Measurements from ENCODE around the gene PPP1R12B.
"Not testable (repeated sequence)": the region's sequence is repeated elsewhere in the genome, so short reads cannot be mapped to it uniquely, and the experiment has no call there.

Gene PPP1R12B

DNA sequence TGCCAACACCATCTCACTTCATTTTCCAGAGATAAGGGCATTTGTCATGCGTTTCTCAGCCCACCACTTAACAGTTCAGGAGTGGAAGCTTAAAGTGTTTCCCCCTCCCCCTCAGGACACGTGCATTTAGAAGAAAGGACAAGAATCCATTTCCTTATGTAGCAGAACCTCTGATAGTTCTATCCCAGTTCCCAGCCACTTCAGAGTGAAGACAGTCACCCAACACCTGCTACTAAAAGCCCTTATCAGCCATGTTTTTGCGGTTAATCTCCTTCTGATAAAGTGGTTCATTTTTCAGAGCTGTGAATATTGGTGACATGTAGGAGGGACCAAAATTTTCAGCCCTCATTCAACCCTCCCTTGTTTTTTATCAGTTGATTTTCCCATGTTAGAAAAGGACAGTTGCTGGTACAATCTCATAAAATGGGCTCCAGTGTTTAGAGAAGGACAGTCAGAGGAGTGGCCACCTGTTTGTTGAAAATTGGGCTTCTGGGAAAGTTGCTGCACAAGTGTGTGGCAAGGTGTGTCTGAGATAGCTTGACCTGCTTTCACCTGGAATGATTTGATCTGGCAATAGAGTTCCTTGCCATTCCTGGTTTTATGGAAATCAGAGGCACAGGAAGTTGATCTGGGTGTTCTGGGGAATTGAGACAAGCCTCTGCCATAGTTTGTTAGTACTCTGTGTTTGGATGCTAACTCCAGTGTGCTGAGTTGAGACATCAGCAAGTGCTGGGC is 114.0 kb downstream of the PPP1R12B start:
- intact Hi-C loops (cut with DNase I; ENCODE audit: low total_unique reads) = loop anchor here (5.0 kb wide), 1 partner anchor 255 kb away; no protein-coding TSS in a partner anchor
- no peak for DNase-seq
- no peaks in the 10 kb centered on the region for H3K9me3 ChIP-seq
- TF ChIP-seq, protein P1, sequence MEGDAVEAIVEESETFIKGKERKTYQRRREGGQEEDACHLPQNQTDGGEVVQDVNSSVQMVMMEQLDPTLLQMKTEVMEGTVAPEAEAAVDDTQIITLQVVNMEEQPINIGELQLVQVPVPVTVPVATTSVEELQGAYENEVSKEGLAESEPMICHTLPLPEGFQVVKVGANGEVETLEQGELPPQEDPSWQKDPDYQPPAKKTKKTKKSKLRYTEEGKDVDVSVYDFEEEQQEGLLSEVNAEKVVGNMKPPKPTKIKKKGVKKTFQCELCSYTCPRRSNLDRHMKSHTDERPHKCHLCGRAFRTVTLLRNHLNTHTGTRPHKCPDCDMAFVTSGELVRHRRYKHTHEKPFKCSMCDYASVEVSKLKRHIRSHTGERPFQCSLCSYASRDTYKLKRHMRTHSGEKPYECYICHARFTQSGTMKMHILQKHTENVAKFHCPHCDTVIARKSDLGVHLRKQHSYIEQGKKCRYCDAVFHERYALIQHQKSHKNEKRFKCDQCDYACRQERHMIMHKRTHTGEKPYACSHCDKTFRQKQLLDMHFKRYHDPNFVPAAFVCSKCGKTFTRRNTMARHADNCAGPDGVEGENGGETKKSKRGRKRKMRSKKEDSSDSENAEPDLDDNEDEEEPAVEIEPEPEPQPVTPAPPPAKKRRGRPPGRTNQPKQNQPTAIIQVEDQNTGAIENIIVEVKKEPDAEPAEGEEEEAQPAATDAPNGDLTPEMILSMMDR (IDR thresholded peaks at IDR 0.05) = no peak
- H3K36me3 ChIP-seq = no peaks in the 10 kb centered on the region
- H3K4me3 ChIP-seq = no peak overlapping the region
- H3K27me3 ChIP-seq = no peaks in the 10 kb centered on the region
- peaks cover 0 to 28% (median 9%) of the 10 kb centered on the region in 4 donors for H3K4me1 ChIP-seq
- no peak overlapping the region for H3K27ac ChIP-seq

DNA sequence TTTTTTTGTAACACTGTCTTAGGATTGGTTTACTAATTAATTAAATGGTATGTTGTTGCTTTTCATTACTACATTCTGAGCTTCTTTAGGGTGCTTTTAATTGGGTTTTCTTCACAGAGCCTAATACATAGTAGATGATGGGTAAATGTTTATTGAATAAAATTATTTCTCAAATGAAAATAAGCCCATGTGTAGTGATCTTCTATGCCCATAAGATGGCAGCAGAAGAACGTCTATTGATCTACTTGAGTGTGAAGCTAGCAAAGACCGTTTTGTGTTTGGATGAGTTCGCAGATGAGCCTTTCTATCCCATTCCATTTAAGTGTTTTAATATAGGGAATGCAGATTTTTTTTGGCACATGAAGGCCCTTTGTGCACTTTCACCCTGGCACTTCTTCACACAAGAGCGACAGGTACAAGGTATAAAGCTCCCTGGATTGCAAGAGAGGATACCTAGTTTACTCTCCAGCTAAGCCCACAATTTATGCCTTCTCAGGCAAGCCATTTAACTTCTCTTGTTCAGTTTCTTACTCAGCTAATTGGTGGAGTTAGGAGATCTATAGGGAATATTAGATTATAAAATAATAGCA is 115.7 kb downstream of the PPP1R12B start:
- H3K27me3 ChIP-seq, H3K4me3 ChIP-seq, DNase-seq, H3K36me3 ChIP-seq, H3K27ac ChIP-seq, H3K9me3 ChIP-seq: not testable (repeated sequence)
- peaks cover 0 to 28% (median 9%) of the 10 kb centered on the region in 4 donors for H3K4me1 ChIP-seq
- TF ChIP-seq, protein P1 (IDR thresholded peaks at IDR 0.05) = peak; percentile 68 to 87
- intact Hi-C loops (cut with DNase I; ENCODE audit: low total_unique reads) = loop anchor here (5.0 kb wide), 1 partner anchor 253 kb away; no protein-coding TSS in a partner anchor

- H3K27ac ChIP-seq; DNase-seq; intact Hi-C loops (cut with DNase I; ENCODE audit: low total_unique reads); H3K27me3 ChIP-seq; H3K36me3 ChIP-seq; H3K9me3 ChIP-seq; H3K4me3 ChIP-seq: not testable (repeated sequence)
- H3K4me1 ChIP-seq = peaks cover 0 to 16% (median 2%) of the 10 kb centered on the region in 4 donors
These were observed 117.3 kb downstream of the PPP1R12B start for GRCh38 chr1:202465644-202466270.

DNA sequence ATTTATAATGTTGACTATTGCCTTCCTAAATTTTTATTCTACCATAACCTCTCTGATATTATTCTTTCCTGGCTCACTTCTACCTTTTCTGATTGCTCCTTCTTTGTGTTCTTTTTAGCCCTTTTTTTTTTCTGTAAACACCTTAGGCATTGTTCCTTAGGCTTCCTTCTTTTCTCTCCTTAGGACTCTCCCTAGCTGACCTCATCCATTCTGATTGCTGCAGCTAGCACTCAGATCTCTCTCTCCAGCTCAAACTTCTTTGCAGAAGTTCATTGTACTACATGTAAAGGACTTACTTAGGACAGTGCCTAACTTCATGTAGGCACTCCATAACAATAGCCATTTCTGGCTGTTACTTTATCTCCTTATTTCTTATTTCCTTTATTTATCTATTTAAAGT is 117.8 kb downstream of the PPP1R12B start:
- H3K36me3 ChIP-seq; H3K27me3 ChIP-seq; intact Hi-C loops (cut with DNase I; ENCODE audit: low total_unique reads); DNase-seq; H3K9me3 ChIP-seq; H3K4me3 ChIP-seq; H3K27ac ChIP-seq: not testable (repeated sequence)
- peaks cover 0 to 15% (median 2%) of the 10 kb centered on the region in 4 donors for H3K4me1 ChIP-seq

DNA sequence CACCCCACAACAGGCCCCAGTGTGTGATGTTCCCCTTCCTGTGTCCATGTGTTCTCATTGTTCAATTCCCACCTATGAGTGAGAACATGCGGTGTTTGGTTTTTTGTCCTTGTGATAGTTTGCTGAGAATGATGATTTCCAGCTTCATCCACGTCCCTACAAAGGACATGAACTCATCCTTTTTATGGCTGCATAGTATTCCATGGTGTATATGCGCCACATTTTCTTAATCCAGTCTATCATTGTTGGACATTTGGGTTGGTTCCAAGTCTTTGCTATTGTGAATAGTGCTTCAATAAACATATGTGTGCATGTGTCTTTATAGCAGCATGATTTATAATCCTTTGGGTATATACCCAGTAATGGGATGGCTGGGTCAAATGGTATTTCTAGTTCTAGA is 118.9 kb downstream of the PPP1R12B start:
- intact Hi-C loops (cut with DNase I; ENCODE audit: low total_unique reads); H3K4me3 ChIP-seq; H3K9me3 ChIP-seq; H3K27me3 ChIP-seq; H3K36me3 ChIP-seq; H3K27ac ChIP-seq; DNase-seq: not testable (repeated sequence)
- peaks cover 0 to 15% (median 3%) of the 10 kb centered on the region in 4 donors for H3K4me1 ChIP-seq

- H3K9me3 ChIP-seq; H3K4me3 ChIP-seq; H3K27me3 ChIP-seq; DNase-seq; intact Hi-C loops (cut with DNase I; ENCODE audit: low total_unique reads); H3K36me3 ChIP-seq; H3K27ac ChIP-seq: not testable (repeated sequence)
- peaks cover 0 to 28% (median 4%) of the 10 kb centered on the region in 4 donors for H3K4me1 ChIP-seq
These were observed 120.2 kb downstream of the PPP1R12B start for GRCh38 chr1:202468695-202469094.

DNA sequence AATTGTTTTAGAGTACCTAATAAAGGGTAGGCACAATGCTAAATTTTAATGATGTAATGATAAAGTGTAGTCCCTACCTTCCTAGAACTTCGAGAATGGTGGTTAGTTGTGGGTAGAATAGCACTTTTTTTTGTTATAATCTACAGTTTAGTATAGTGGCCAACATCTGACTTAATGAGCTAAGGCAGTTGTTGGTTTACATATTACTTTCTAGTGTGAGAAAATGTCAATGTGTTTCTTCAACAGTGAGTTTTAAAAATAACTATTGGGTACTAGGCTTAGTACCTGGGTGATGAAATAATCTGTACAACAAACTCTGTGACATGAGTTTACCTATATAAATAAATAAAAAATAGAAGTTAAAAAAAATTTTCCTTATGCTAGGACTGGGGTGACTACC is 120.6 kb downstream of the PPP1R12B start:
- intact Hi-C loops (cut with DNase I; ENCODE audit: low total_unique reads) = not testable (repeated sequence)

GRCh38 chr1:202471246-202471645 is 122.7 kb downstream of the PPP1R12B start:
- no peak for DNase-seq
- no peaks in the 10 kb centered on the region for H3K36me3 ChIP-seq
- peaks cover 0 to 15% (median 2%) of the 10 kb centered on the region in 4 donors for H3K4me1 ChIP-seq
- H3K4me3 ChIP-seq = no peak overlapping the region
- H3K27me3 ChIP-seq = no peaks in the 10 kb centered on the region
- intact Hi-C loops (cut with DNase I; ENCODE audit: low total_unique reads) = no loop called here
- H3K9me3 ChIP-seq = no peaks in the 10 kb centered on the region
- TF ChIP-seq, protein P1 (IDR thresholded peaks at IDR 0.05) = no peak
- no peak overlapping the region for H3K27ac ChIP-seq

More for the DNA sequence above, 120.6 kb downstream of the PPP1R12B start:
- not testable (repeated sequence) for H3K9me3 ChIP-seq, H3K4me3 ChIP-seq, H3K36me3 ChIP-seq, H3K27ac ChIP-seq, DNase-seq, H3K27me3 ChIP-seq
- H3K4me1 ChIP-seq = peaks cover 0 to 29% (median 4%) of the 10 kb centered on the region in 4 donors

DNA sequence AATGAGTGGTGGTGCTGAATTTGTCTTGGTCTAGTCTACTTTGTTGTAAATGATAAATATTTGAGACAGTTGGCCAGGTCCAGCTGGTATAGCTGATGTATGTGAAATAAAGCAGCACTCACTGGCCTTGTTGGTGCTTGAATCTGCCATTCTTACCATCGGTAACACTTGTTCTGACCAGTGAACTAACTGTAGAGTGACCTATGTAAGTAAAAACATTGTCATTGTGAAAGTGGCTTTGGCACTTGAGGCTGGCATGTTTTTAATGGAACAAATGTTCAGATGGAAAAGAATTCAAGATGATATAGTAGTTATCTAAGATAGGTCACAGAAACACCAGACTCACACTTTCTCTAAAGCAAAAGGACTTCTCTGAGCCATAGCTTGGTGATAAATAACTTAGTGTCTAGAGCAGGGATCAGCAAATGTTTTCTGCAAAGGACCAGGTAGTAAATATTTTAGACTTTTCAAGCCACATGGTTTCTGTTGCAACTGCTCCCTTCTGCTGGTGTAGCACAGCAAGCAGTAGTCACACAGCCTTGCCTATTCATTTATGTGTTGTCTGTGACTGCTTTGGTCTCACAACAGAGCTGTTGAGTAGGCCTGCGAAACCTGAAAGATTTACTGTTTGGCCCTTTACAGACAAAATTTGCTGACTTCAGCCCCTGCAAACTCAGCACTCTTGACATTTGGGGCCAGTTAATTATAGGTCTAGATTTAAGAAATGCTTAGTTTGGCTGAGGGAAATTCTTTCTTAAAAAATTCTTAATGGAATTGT is 124.0 kb downstream of the PPP1R12B start:
- peaks cover 0 to 15% (median 2%) of the 10 kb centered on the region in 4 donors for H3K4me1 ChIP-seq
- intact Hi-C loops (cut with DNase I; ENCODE audit: low total_unique reads); H3K36me3 ChIP-seq; H3K9me3 ChIP-seq; H3K4me3 ChIP-seq; H3K27ac ChIP-seq; H3K27me3 ChIP-seq; DNase-seq: not testable (repeated sequence)

Data from tibial artery (tissue), 4 donors.